Measurements from ENCODE around the gene TBC1D22A.
A peak's percentile ranks its signal among the peaks of the same experiment; 100 is the strongest.

Gene TBC1D22A

DNA sequence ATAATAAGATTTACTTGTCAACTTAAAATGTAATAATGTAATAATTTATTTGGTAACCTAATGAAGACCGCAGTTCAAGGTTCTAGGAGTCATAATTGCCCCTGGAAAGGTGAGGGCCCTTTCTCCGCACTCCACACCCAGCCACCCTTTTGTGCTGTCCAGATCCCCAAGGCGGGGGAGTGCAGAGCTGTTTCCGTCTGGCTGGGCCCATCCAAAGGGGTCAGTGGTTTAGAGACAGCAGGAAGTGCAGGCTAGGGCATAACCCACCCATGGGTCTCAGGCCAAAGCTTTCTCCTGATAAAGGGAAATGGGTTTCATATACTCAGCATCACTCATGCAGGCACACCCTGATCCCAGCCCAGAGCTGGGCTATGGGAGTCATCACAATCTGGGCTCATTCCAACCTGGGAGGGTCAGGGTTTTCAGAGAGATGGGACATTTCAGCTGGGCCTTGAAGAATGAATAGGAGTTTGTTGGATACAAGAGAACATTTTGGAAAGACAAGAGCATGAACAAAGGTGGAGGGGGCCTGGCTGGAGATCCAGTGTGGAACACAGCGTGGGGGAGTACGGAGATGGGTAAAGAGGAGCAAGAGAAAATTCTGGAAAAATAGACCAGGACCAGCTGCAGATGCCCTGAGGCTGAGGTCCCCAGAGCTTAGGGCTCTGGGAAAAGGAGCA, 432.2 kb downstream of the TBC1D22A start:
- H3K4me3 Mint-ChIP-seq: no peak overlapping the region
- no peaks in the 10 kb centered on the region for H3K36me3 Mint-ChIP-seq (ENCODE audit: low read depth)
- H3K27ac Mint-ChIP-seq: no peak overlapping the region
- TF ChIP-seq CTCF (IDR thresholded peaks at IDR 0.05; ENCODE audit: unreplicated experiment in 3 of 3): no peak
- peaks cover 6% of the 10 kb centered on the region for H3K27me3 Mint-ChIP-seq (ENCODE audit: low read depth)
- peaks cover 19% of the 10 kb centered on the region for H3K4me1 Mint-ChIP-seq
- H3K9me3 Mint-ChIP-seq: no peaks in the 10 kb centered on the region

DNA sequence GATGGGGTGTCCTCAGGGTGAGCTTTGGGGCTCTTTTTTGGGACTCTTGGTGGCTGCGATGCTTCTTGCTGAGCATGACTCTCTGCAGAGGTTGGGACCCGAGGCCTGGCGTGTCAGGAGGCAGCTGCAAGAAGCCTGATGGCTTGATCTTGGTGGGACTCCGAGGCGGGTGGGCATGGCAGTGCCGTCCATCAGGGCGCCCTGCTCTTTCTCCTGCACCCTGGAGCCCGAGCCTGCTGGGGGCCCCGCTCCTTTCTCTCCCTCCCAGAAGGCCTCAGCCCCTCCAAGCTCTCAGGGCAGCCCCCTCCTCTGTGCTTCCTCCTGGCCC, 432.7 kb downstream of the TBC1D22A start:
- peaks cover 6% of the 10 kb centered on the region for H3K27me3 Mint-ChIP-seq (ENCODE audit: low read depth)
- H3K36me3 Mint-ChIP-seq (ENCODE audit: low read depth): no peaks in the 10 kb centered on the region
- peak overlapping the region in 1 of 3 experiments; percentile 59 for H3K27ac Mint-ChIP-seq
- TF ChIP-seq CTCF (IDR thresholded peaks at IDR 0.05; ENCODE audit: unreplicated experiment in 3 of 3): no peak
- no peak overlapping the region for H3K4me3 Mint-ChIP-seq
- H3K9me3 Mint-ChIP-seq: no peaks in the 10 kb centered on the region
- peaks cover 22% of the 10 kb centered on the region for H3K4me1 Mint-ChIP-seq

DNA sequence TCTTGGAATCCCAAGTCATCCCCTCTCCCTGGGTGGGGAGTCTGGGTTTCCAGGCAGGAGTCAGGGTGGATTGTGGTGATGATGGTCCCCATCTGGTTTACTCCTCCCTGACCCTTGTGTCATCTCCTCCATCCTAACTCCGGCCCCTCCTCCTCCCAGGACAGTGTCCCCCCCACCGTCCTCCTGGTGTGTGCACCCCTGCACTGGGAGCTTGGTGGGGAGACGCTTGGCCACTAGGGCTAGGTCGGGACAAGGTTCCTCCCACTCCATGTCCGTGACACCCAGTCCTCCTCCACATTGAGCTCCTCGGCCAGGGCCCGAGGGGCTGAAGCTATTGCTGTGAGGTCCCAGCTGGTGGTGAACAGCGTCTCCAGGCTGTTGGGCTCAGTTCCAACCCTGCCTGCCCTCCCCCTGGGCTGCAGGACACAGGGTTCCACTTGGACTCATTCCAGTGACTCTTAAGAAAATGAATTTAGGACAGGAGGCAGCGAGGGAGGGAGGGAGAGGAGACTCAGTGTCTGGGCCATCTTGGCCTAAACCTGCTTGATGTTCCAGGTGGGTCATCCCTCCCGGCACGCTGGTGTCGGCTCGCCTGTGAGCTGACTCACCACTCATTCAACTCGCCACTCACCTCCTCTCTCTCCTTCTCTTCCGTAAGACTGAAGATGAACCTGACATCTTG, 433.2 kb downstream of the TBC1D22A start:
- no peak for TF ChIP-seq CTCF (IDR thresholded peaks at IDR 0.05; ENCODE audit: unreplicated experiment in 3 of 3)
- peaks cover 6% of the 10 kb centered on the region for H3K27me3 Mint-ChIP-seq (ENCODE audit: low read depth)

GRCh38 chr22:47196166-47196849, 433.9 kb downstream of the TBC1D22A start:
- Mint-ChIP-seq H3K9me3 (no peaks in the 10 kb centered on the region), H3K4me3 (no peak overlapping the region), H3K36me3 (ENCODE audit: low read depth) (no peaks in the 10 kb centered on the region), H3K27ac (peak overlapping the region in 1 of 3 experiments; percentile 59), H3K27me3 (ENCODE audit: low read depth) (peaks cover 6% of the 10 kb centered on the region), H3K4me1 (peaks cover 28% of the 10 kb centered on the region)
- TF ChIP-seq CTCF (IDR thresholded peaks at IDR 0.05; ENCODE audit: unreplicated experiment in 3 of 3): no peak

More for the DNA sequence above, 433.2 kb downstream of the TBC1D22A start:
- Mint-ChIP-seq H3K4me3 (no peak overlapping the region), H3K4me1 (peaks cover 27% of the 10 kb centered on the region), H3K36me3 (ENCODE audit: low read depth) (no peaks in the 10 kb centered on the region), H3K9me3 (no peaks in the 10 kb centered on the region), H3K27ac (peak overlapping the region in 1 of 3 experiments; percentile 59)

DNA sequence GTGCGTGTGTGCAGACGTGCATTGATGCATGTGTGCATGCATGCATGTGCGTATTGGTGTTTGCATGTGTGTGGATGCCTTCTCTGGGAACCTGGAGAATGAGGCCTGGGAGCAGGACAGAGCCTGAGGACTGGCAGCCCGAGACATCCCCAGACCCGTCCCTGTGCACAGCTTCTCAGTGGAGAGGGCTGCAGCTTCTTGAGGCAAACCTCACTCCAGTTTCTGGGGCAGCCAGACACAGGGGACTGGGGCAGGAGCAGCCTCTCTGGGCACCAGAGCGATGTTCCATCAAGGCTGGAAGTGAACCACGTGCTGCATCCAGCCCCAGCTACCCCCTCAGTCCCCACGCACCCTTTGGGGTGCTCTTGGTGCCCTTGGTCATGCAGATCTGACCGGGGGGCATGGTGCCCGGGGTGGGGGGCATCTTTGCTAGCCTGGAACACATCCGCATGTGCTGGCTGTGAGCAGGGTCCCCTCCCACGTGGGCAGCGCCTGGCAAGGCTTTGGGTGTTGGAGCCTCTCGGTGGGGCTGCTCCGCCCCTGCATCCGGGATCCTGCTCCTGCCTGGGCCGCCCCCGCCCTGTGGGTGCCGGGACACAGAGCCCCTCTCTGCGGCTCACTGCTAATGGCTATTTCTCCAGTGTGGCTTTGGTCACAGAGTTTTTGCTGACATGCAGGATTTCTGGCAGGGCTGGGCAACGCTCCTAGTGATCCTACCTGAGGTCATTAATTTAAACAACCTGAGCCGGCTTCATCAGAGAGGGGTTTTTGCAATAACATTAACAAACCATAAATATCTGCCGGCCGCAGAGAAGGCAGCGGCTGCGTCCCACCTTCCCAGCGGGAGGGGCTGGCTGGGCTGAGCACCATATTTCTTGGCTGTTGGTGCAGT, 434.7 kb downstream of the TBC1D22A start:
- Mint-ChIP-seq H3K27ac (no peak overlapping the region), H3K4me1 (peaks cover 28% of the 10 kb centered on the region), H3K27me3 (ENCODE audit: low read depth) (peaks cover 6% of the 10 kb centered on the region), H3K4me3 (no peak overlapping the region), H3K9me3 (no peaks in the 10 kb centered on the region), H3K36me3 (ENCODE audit: low read depth) (no peaks in the 10 kb centered on the region)
- TF ChIP-seq CTCF (IDR thresholded peaks at IDR 0.05; ENCODE audit: unreplicated experiment in 3 of 3): no peak
